DMS53 (cell line): Measurements from ENCODE around the gene BCAS4.

Source experiments
- DNase-seq: peaks from one replicate; lab custom pipeline; 2025; lab: John Stamatoyannopoulos, UW

The BCAS4 gene

GRCh38 chr20:50821994-50822393, 27.1 kb downstream of the BCAS4 start:
- DNase-seq = no peak

GRCh38 chr20:50823319-50823718, 28.5 kb downstream of the BCAS4 start:
- no peak for DNase-seq

GRCh38 chr20:50824137-50824536, 29.3 kb downstream of the BCAS4 start:
- peak; percentile 74 for DNase-seq

- DNase-seq = no peak
Measured at GRCh38 chr20:50826121-50826520, 31.3 kb downstream of the BCAS4 start.

GRCh38 chr20:50828363-50829136, 33.7 kb downstream of the BCAS4 start:
- no peak for DNase-seq

- no peak for DNase-seq
Measured at GRCh38 chr20:50831622-50832021, 36.8 kb downstream of the BCAS4 start.

GRCh38 chr20:50834599-50835005, 39.7 kb downstream of the BCAS4 start:
- DNase-seq = peak; percentile 14

- no peak for DNase-seq
Measured at GRCh38 chr20:50837532-50838321, 42.9 kb downstream of the BCAS4 start.

GRCh38 chr20:50838322-50838625, 43.4 kb downstream of the BCAS4 start:
- DNase-seq = no peak

GRCh38 chr20:50838707-50839385, 44.0 kb downstream of the BCAS4 start:
- DNase-seq = no peak

GRCh38 chr20:50842821-50843220, 48.0 kb downstream of the BCAS4 start:
- no peak for DNase-seq

GRCh38 chr20:50843331-50844276, 48.7 kb downstream of the BCAS4 start:
- no peak for DNase-seq

- peak; percentile 22 for DNase-seq
Measured at GRCh38 chr20:50844430-50845100, 49.7 kb downstream of the BCAS4 start.

- no peak for DNase-seq
Measured at GRCh38 chr20:50845566-50846215, 50.8 kb downstream of the BCAS4 start.

GRCh38 chr20:50848341-50848808, 53.5 kb downstream of the BCAS4 start:
- no peak for DNase-seq

GRCh38 chr20:50848846-50849673, 54.2 kb downstream of the BCAS4 start:
- no peak for DNase-seq

GRCh38 chr20:50850721-50851286, 55.9 kb downstream of the BCAS4 start:
- DNase-seq = no peak

- DNase-seq = no peak
Measured at GRCh38 chr20:50852085-50852484, 57.2 kb downstream of the BCAS4 start.

- DNase-seq = no peak
Measured at GRCh38 chr20:50854506-50855249, 59.8 kb downstream of the BCAS4 start.
